PC-9 (cell line): ENCODE results near the gene GALNT2. TPM values are rescaled to one million over a fixed set of nuclear protein-coding genes. Genes with fewer than 3 reads are reported as not detected.

ENCODE experiments used
- BruUV-seq: library from RNA; stranded (reverse); fragments of 400-500 nt; replicated peaks from 2 replicates; lab custom pipeline; 2021; lab: Mats Ljungman, UMichigan
- CTCF ChIA-PET: fragments of 300-600 bp; sonication (Branson Sonifier 250); formaldehyde crosslinking; loops from one replicate; lab custom pipeline; 2022; ENCODE audit warnings: antibody characterized with exemption; lab: Charles Lee
- POLR2A ChIA-PET: fragments of 300-600 bp; sonication (Branson Sonifier 250); formaldehyde crosslinking; loops from one replicate; lab custom pipeline; 2022; ENCODE audit warnings: antibody characterized with exemption; ENCODE audit not compliant: unreplicated experiment; lab: Charles Lee
- DNase-seq, 2 experiments: peaks; one replicate each; pipeline versions ENCODE4 v3.0.0 to v3.0.0-alpha.2; 2015 to 2022; ENCODE audit warnings: mixed read lengths in 1 of 2
- H2AFZ ChIP-seq: fragments of 200-600 bp; sonication (generic); 2 replicates; pipeline ENCODE4 v1.8.1; 2017; ENCODE audit warnings: antibody characterized with exemption
- H3F3A ChIP-seq: fragments of 200-600 bp; sonication (generic); 2 replicates; pipeline ENCODE4 v1.8.1; 2017; ENCODE audit warnings: antibody characterized with exemption, mild to moderate bottlenecking, low read depth; ENCODE audit not compliant: insufficient read depth
- H3K27ac ChIP-seq: fragments of 200-600 bp; sonication (generic); 2 replicates; pipeline ENCODE4 v1.6.1; 2016; ENCODE audit warnings: mixed run types
- H3K27me3 ChIP-seq: fragments of 200-600 bp; sonication (generic); 2 replicates; pipeline ENCODE4 v1.6.1; 2016; ENCODE audit warnings: low read depth, mixed run types; ENCODE audit not compliant: insufficient read depth
- H3K36me3 ChIP-seq: fragments of 200-600 bp; sonication (generic); 2 replicates; pipeline ENCODE4 v1.6.1; 2016; ENCODE audit warnings: low read depth, mixed run types
- H3K4me1 ChIP-seq: fragments of 200-600 bp; sonication (generic); replicated peaks from 2 replicates; pipeline ENCODE4 v1.6.1; 2016; ENCODE audit warnings: mixed run types; ENCODE audit not compliant: insufficient read depth
- H3K4me2 ChIP-seq: fragments of 200-600 bp; sonication (generic); 2 replicates; pipeline ENCODE4 v1.6.1; 2017; ENCODE audit warnings: mixed run types
- H3K4me3 ChIP-seq: fragments of 200-600 bp; sonication (generic); 2 replicates; pipeline ENCODE4 v1.6.1; 2016; ENCODE audit warnings: mixed run types
- H3K79me2 ChIP-seq: fragments of 200-600 bp; sonication (generic); 2 replicates; pipeline ENCODE4 v1.6.1; 2017; ENCODE audit warnings: low read depth, mixed run types
- H3K9me2 ChIP-seq: fragments of 200-600 bp; sonication (generic); 2 replicates; pipeline ENCODE4 v1.8.1; 2017; ENCODE audit warnings: mild to moderate bottlenecking; ENCODE audit not compliant: insufficient read depth
- H3K9me3 ChIP-seq: fragments of 200-600 bp; sonication (generic); 2 replicates; pipeline ENCODE4 v1.8.1; 2016; ENCODE audit warnings: low read depth; ENCODE audit not compliant: insufficient read depth
- H4K20me1 ChIP-seq: fragments of 200-600 bp; sonication (generic); 2 replicates; pipeline ENCODE4 v1.8.1; 2017; ENCODE audit not compliant: insufficient read depth
- CTCF ChIP-seq: fragments of 200-600 bp; sonication (generic); conservative IDR thresholded peaks from 2 replicates; pipeline ENCODE4 v1.6.1; 2017; ENCODE audit warnings: mixed run types, antibody characterized with exemption, mild to moderate bottlenecking, moderate library complexity
- EZH2 ChIP-seq: fragments of 200-600 bp; sonication (generic); IDR thresholded peaks from 2 replicates; pipeline ENCODE4 v1.8.0; 2017; ENCODE audit warnings: antibody characterized with exemption, low read depth
- intact Hi-C: fragments of 100-400 bp; cut with micrococcal nuclease; formaldehyde crosslinking; loops from one replicate; pipeline ENCODE4 v1.10.0; 2022; ENCODE audit not compliant: unreplicated experiment
- total RNA-seq: library from RNA; stranded (reverse); gene quantifications from 2 replicates; pipeline ENCODE4 v1.2.3, GENCODE V29; 2021

Gene GALNT2
- total RNA-seq, 1 experiment from 2014 or later, result 121 TPM

GRCh38 chr1:230271300-230272035 lies 204.4 kb downstream of the GALNT2 start:
- intact Hi-C loops, result no loop called here
- H3K4me1 ChIP-seq, result no peaks in the 10 kb centered on the region
- H3K9me3 ChIP-seq, result no peaks in the 10 kb centered on the region
- no peak overlapping the region for H3K4me3 ChIP-seq
- no peak overlapping the region for H3K27ac ChIP-seq
- H3K79me2 ChIP-seq, result no peaks in the 10 kb centered on the region
- TF ChIP-seq CTCF, result no peak
- TF ChIP-seq EZH2, result no peak
- H3K9me2 ChIP-seq, result no peaks in the 10 kb centered on the region
- CTCF ChIA-PET, result no interaction called here
- peaks cover 15% of the 10 kb centered on the region for H3K36me3 ChIP-seq
- no peaks in the 10 kb centered on the region for H3K27me3 ChIP-seq
- POLR2A ChIA-PET, result no interaction called here
- H3K4me2 ChIP-seq, result no peak overlapping the region
- peaks cover 16% of the 10 kb centered on the region for H3F3A ChIP-seq
- no TSS peak for BruUV-seq
- no peak for DNase-seq
- no peaks in the 10 kb centered on the region; the same call in 1 of the 2 replicates for H4K20me1 ChIP-seq
- no peak overlapping the region for H2AFZ ChIP-seq

GRCh38 chr1:230272557-230272956 lies 205.5 kb downstream of the GALNT2 start:
- H3K27me3 ChIP-seq, result no peaks in the 10 kb centered on the region
- CTCF ChIA-PET, result no interaction called here
- no peaks in the 10 kb centered on the region for H3K9me2 ChIP-seq
- H3F3A ChIP-seq, result peaks cover 16% of the 10 kb centered on the region
- H3K4me1 ChIP-seq, result no peaks in the 10 kb centered on the region
- no peak for DNase-seq
- no peak overlapping the region for H2AFZ ChIP-seq
- POLR2A ChIA-PET, result no interaction called here
- H3K36me3 ChIP-seq, result peaks cover 15% of the 10 kb centered on the region
- H4K20me1 ChIP-seq, result no peaks in the 10 kb centered on the region; the same call in 1 of the 2 replicates
- H3K79me2 ChIP-seq, result no peaks in the 10 kb centered on the region
- no peaks in the 10 kb centered on the region for H3K9me3 ChIP-seq
- H3K4me3 ChIP-seq, result no peak overlapping the region
- intact Hi-C loops, result no loop called here
- H3K4me2 ChIP-seq, result no peak overlapping the region
- no TSS peak for BruUV-seq
- no peak for TF ChIP-seq EZH2
- TF ChIP-seq CTCF, result no peak
- no peak overlapping the region for H3K27ac ChIP-seq

GRCh38 chr1:230273141-230273710 lies 206.2 kb downstream of the GALNT2 start:
- no peaks in the 10 kb centered on the region for H3K4me1 ChIP-seq
- peaks cover 16% of the 10 kb centered on the region for H3F3A ChIP-seq
- BruUV-seq, result no TSS peak
- no peaks in the 10 kb centered on the region for H3K79me2 ChIP-seq
- no peaks in the 10 kb centered on the region for H3K9me3 ChIP-seq
- H3K9me2 ChIP-seq, result no peaks in the 10 kb centered on the region
- CTCF ChIA-PET, result interaction anchor here (0.6 kb wide), 1 partner anchor 198 kb away, joined by 3 read pairs; no protein-coding TSS in a partner anchor
- H3K36me3 ChIP-seq, result peaks cover 15% of the 10 kb centered on the region
- POLR2A ChIA-PET, result no interaction called here
- H2AFZ ChIP-seq, result no peak overlapping the region
- intact Hi-C loops, result no loop called here
- H3K27me3 ChIP-seq, result no peaks in the 10 kb centered on the region
- H3K4me3 ChIP-seq, result no peak overlapping the region
- no peak for TF ChIP-seq CTCF
- no peak for TF ChIP-seq EZH2
- no peak overlapping the region for H3K27ac ChIP-seq
- H4K20me1 ChIP-seq, result no peaks in the 10 kb centered on the region; the same call in 1 of the 2 replicates
- DNase-seq, result no peak
- H3K4me2 ChIP-seq, result no peak overlapping the region
